Nephron progenitor cell (in vitro differentiated cells): ENCODE data around the gene AMZ2.
A peak's percentile ranks its signal among the peaks of the same experiment; 100 is the strongest.
"Not testable (repeated sequence)": the region's sequence is repeated elsewhere in the genome, so short reads cannot be mapped to it uniquely, and the experiment has no call there.

Source experiments
- DNase-seq: peaks from one replicate; pipeline ENCODE4 v3.0.0; 2021
- H3K27ac Mint-ChIP-seq: 2 replicates; pipeline ENCODE4 v1.8.0; 2021; ENCODE audit warnings: mild to moderate bottlenecking, moderate library complexity, mixed read lengths
- H3K27me3 Mint-ChIP-seq: 2 replicates; pipeline ENCODE4 v1.8.0; 2021; ENCODE audit warnings: mild to moderate bottlenecking, low read depth, mixed read lengths; ENCODE audit not compliant: poor library complexity
- H3K36me3 Mint-ChIP-seq: 2 replicates; pipeline ENCODE4 v1.8.0; 2021; ENCODE audit warnings: low read depth, mixed read lengths
- H3K4me1 Mint-ChIP-seq: 2 replicates; pipeline ENCODE4 v1.8.0; 2021; ENCODE audit warnings: mixed read lengths
- H3K4me3 Mint-ChIP-seq: 2 replicates; pipeline ENCODE4 v1.8.0; 2021; ENCODE audit warnings: mild to moderate bottlenecking, moderate library complexity, mixed read lengths
- H3K9me3 Mint-ChIP-seq: 2 replicates; pipeline ENCODE4 v1.8.0; 2021; ENCODE audit warnings: mild to moderate bottlenecking, moderate library complexity, mixed read lengths
- CTCF ChIP-seq: fragments of 200-600 bp; sonication (generic); IDR thresholded peaks from 2 replicates; pipeline ENCODE4 v1.5.0; 2021; ENCODE audit warnings: antibody characterized with exemption

Gene AMZ2

GRCh38 chr17:68204736-68205135 lies 43.1 kb upstream of the AMZ2 start:
- H3K9me3 Mint-ChIP-seq = no peaks in the 10 kb centered on the region
- no peak for TF ChIP-seq CTCF
- no peak overlapping the region for H3K27ac Mint-ChIP-seq
- H3K36me3 Mint-ChIP-seq = peaks cover 15% of the 10 kb centered on the region
- peak overlapping the region; percentile 91 for H3K4me3 Mint-ChIP-seq
- peaks cover 57% of the 10 kb centered on the region for H3K27me3 Mint-ChIP-seq
- peak; percentile 13 for DNase-seq
- peaks cover 30% of the 10 kb centered on the region for H3K4me1 Mint-ChIP-seq

GRCh38 chr17:68205251-68205807 lies 42.5 kb upstream of the AMZ2 start:
- Mint-ChIP-seq H3K27ac (no peak overlapping the region), H3K9me3 (no peaks in the 10 kb centered on the region), H3K4me3 (peak overlapping the region; percentile 91), H3K27me3 (peaks cover 51% of the 10 kb centered on the region), H3K4me1 (peaks cover 24% of the 10 kb centered on the region), H3K36me3 (peaks cover 20% of the 10 kb centered on the region)
- DNase-seq = peak; percentile 94
- TF ChIP-seq CTCF = peak; percentile 68

DNA sequence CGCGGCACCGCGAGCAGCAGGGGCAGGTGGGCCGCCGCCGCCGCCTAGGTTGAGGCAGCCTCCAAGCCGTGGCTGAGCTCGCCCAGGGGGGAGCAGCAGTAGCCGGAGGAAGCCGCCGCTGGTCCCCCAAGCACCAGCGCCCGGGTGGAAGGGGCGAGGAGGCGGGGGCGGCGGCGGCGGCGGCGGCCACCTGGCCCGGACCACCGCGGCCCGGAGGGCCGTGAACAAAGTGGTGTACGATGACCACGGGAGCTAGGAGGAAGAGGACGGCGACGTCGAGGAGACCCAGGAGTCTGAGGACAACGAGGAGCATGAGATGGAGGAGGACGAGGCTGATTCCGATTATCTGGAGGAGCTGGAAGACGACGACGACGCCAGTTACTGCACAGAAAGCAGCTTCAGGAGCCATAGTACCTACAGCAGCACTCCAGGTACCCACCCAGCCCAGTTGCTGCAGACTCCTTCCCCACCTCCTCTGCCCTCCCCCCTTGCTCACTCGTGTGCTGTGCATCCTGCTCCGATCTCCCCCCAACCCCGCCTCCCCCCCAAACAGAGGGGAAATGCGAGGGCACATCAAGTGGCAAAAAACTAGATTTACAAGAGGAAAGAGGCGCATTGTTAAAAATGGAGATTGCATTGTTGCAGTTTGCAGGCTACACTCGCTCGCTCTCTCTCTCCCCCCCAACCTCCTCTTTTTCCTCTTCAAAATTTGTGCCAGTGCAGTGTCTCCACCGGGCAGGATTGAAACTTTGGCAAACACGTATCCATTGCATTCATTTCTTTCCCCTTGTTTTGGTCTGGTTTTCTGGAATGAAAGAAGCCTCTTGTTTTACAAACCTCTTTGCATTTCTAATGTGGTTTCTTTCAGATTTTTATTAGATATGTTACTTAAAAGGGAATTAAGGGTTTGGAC lies 41.8 kb upstream of the AMZ2 start:
- no peak for TF ChIP-seq CTCF
- peaks cover 44% of the 10 kb centered on the region for H3K27me3 Mint-ChIP-seq
- H3K9me3 Mint-ChIP-seq = no peaks in the 10 kb centered on the region
- H3K4me3 Mint-ChIP-seq = peak overlapping the region; percentile 91
- peak overlapping the region; percentile 39 for H3K27ac Mint-ChIP-seq
- no peak for DNase-seq
- H3K4me1 Mint-ChIP-seq = peaks cover 20% of the 10 kb centered on the region
- peaks cover 27% of the 10 kb centered on the region for H3K36me3 Mint-ChIP-seq

DNA sequence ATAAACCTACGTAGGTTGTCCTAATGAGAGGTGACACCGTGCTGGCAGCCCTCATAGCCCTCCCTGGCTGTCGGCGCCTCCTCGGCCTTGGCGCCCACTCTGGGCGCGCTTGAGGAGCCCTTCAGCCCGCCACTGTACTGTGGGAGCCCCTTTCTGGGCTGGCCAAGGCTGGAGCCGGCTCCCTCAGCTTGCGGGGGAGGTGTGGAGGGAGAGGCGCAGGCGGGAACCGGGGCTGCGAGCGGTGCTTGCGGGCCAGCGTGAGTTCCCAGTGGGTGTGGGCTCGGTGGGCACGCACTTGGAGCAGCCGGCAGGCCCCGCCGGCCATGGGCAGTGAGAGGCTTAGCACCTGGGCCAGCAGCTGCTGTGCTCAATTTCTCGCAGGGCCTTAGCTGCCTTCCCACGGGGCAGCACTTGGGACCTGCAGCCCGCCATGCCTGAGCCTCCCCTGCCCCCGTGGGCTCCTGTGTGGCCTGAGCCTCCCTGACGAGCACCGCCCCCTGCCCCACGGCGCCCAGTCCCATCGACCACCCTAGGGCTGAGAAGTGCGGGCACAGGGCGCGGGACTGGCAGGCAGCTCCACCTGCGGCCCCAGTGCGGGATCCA lies 40.1 kb upstream of the AMZ2 start:
- no peak overlapping the region for H3K27ac Mint-ChIP-seq
- no peaks in the 10 kb centered on the region for H3K9me3 Mint-ChIP-seq
- peaks cover 27% of the 10 kb centered on the region for H3K27me3 Mint-ChIP-seq
- no peak overlapping the region for H3K4me3 Mint-ChIP-seq
- H3K36me3 Mint-ChIP-seq = peaks cover 32% of the 10 kb centered on the region
- DNase-seq = no peak
- no peak for TF ChIP-seq CTCF
- H3K4me1 Mint-ChIP-seq = peaks cover 20% of the 10 kb centered on the region

- Mint-ChIP-seq H3K4me1 (peaks cover 20% of the 10 kb centered on the region), H3K36me3 (peaks cover 41% of the 10 kb centered on the region), H3K27me3 (peaks cover 18% of the 10 kb centered on the region)
- not testable (repeated sequence) for H3K27ac Mint-ChIP-seq, H3K4me3 Mint-ChIP-seq, H3K9me3 Mint-ChIP-seq, DNase-seq
Observed at GRCh38 chr17:68208651-68209050, 39.2 kb upstream of the AMZ2 start.

DNA sequence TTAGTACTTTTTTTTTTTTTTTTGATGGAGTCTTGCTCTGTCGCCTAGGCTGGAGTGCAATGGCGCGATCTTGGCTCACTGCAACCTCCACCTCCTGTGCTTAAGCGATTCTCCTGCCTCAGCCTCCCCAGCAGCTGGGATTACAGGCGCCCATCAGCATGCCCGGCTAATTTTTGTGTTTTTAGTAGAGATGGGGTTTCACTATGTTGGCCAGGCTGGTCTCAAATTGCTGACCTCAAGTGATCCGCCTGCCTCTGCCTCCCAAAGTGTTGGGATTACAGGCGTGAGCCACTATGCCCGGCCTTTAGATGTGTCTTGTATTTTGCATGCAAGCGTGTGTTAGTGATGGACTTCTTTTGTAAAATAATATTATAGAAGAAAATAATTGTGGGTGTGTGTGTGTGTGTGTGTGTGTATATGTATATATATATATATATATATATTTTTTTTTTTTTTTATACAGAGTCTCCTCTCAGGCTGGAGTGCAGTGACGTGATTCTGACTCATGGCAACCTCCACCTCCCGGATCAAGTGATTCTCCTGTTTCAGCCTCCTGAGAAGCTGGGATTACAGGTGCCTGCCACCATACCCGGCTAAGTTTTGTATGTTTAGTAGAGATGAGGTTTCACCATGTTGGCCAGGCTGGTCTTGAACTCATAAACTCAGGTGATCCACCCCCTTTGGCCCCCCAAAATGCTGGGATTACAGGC lies 38.5 kb upstream of the AMZ2 start:
- not testable (repeated sequence) for H3K27ac Mint-ChIP-seq, H3K4me3 Mint-ChIP-seq, DNase-seq, H3K9me3 Mint-ChIP-seq
- Mint-ChIP-seq H3K4me1 (peaks cover 20% of the 10 kb centered on the region), H3K36me3 (peaks cover 48% of the 10 kb centered on the region), H3K27me3 (peaks cover 11% of the 10 kb centered on the region)
